Stimulated activated CD4-positive, alpha-beta T cell treated with anti-CD3 and anti-CD28 coated beads, Interleukin-4, amount 100 ng/mL, for 1 hour (primary cell): ENCODE data around the gene GRK5.
"Not testable (repeated sequence)": the region's sequence is repeated elsewhere in the genome, so short reads cannot be mapped to it uniquely, and the experiment has no call there.

Experiments
- DNase-seq: peaks from one replicate; pipeline ENCODE4 v3.0.0-alpha.2; 2020

Gene GRK5

GRCh38 chr10:119225083-119225658 lies 17.8 kb downstream of the GRK5 start:
- DNase-seq: no peak

GRCh38 chr10:119227825-119228224 lies 20.5 kb downstream of the GRK5 start:
- DNase-seq: no peak

- no peak for DNase-seq
Measured at GRCh38 chr10:119231654-119232053, 24.3 kb downstream of the GRK5 start.

GRCh38 chr10:119232439-119232838 lies 25.1 kb downstream of the GRK5 start:
- peak; percentile 60 for DNase-seq

- no peak for DNase-seq
Measured at GRCh38 chr10:119233123-119233820, 25.9 kb downstream of the GRK5 start.

GRCh38 chr10:119233821-119234220 lies 26.4 kb downstream of the GRK5 start:
- DNase-seq: no peak

- DNase-seq: no peak
Measured at GRCh38 chr10:119235356-119235755, 28.0 kb downstream of the GRK5 start.

- DNase-seq: no peak
Measured at GRCh38 chr10:119237722-119238436, 30.5 kb downstream of the GRK5 start.

- DNase-seq: no peak
Measured at GRCh38 chr10:119238577-119238976, 31.2 kb downstream of the GRK5 start.

GRCh38 chr10:119239015-119239414 lies 31.6 kb downstream of the GRK5 start:
- not testable (repeated sequence) for DNase-seq

- DNase-seq: not testable (repeated sequence)
Measured at GRCh38 chr10:119239630-119240029, 32.3 kb downstream of the GRK5 start.

- no peak for DNase-seq
Measured at GRCh38 chr10:119241066-119241465, 33.7 kb downstream of the GRK5 start.

GRCh38 chr10:119242186-119242585 lies 34.8 kb downstream of the GRK5 start:
- no peak for DNase-seq

- DNase-seq: no peak
Measured at GRCh38 chr10:119243488-119243887, 36.1 kb downstream of the GRK5 start.

GRCh38 chr10:119243967-119244366 lies 36.6 kb downstream of the GRK5 start:
- DNase-seq: no peak

GRCh38 chr10:119245272-119245671 lies 37.9 kb downstream of the GRK5 start:
- no peak for DNase-seq

GRCh38 chr10:119246862-119247549 lies 39.6 kb downstream of the GRK5 start:
- no peak for DNase-seq

- DNase-seq: no peak
Measured at GRCh38 chr10:119247550-119247894, 40.2 kb downstream of the GRK5 start.

- no peak for DNase-seq
Measured at GRCh38 chr10:119248184-119248583, 40.8 kb downstream of the GRK5 start.

GRCh38 chr10:119248681-119249080 lies 41.3 kb downstream of the GRK5 start:
- no peak for DNase-seq

GRCh38 chr10:119250641-119251314 lies 43.4 kb downstream of the GRK5 start:
- no peak for DNase-seq

GRCh38 chr10:119251315-119251708 lies 43.9 kb downstream of the GRK5 start:
- no peak for DNase-seq

GRCh38 chr10:119252051-119252465 lies 44.7 kb downstream of the GRK5 start:
- no peak for DNase-seq
